Endothelial cell of umbilical vein (primary cell): ENCODE measurements around the gene PFAS. TPM values are rescaled to one million over a fixed set of nuclear protein-coding genes. Genes with fewer than 3 reads are reported as not detected.
A peak's percentile ranks its signal among the peaks of the same experiment; 100 is the strongest.

ENCODE experiments used
- BruUV-seq: library from RNA; stranded (reverse); fragments of 400-500 nt; replicated peaks from 2 replicates; lab custom pipeline; 2021; lab: Mats Ljungman, UMichigan
- CTCF ChIA-PET: fragments of 300-600, 350-600 bp; sonication (Branson Sonifier 250); formaldehyde crosslinking; loops from one replicate; lab custom pipeline; 2021; ENCODE audit warnings: antibody characterized with exemption, inconsistent platforms; lab: Charles Lee
- POLR2A ChIA-PET: fragments of 300-600, 350-600 bp; sonication (Branson Sonifier 250); formaldehyde crosslinking; loops from one replicate; lab custom pipeline; 2021; ENCODE audit warnings: antibody characterized with exemption, inconsistent platforms; lab: Charles Lee
- DNase-seq: peaks from one replicate; pipeline ENCODE4 v3.0.0-alpha.2; 2011; ENCODE audit warnings: low read depth, low spot score
- FAIRE-seq: peaks from 2 replicates; lab custom pipeline; 2011; peaks lifted over from hg19 to GRCh38; lab: Jason Lieb, UNC
- H2AFZ ChIP-seq: 2 replicates; pipeline ENCODE4 v1.6.0; 2012; ENCODE audit warnings: low read depth, low read length, control low read depth, inconsistent platforms
- H3K27ac ChIP-seq: 2 replicates; pipeline ENCODE4 v1.5.1; 2011; ENCODE audit warnings: low read depth, mild to moderate bottlenecking, control low read depth, low read length, moderate library complexity; ENCODE audit not compliant: insufficient read depth
- H3K27me3 ChIP-seq, 2 experiments: 2 replicates each; pipeline versions ENCODE4 v1.6.0 to v1.6.1; 2011; ENCODE audit warnings: low read length in 2 of 2, mixed read lengths in 1 of 2; ENCODE audit not compliant: control insufficient read depth in 2 of 2, insufficient read depth in 2 of 2
- H3K36me3 ChIP-seq, 2 experiments: 2 replicates in 1 of 2; 3 replicates in 1 of 2; pipeline ENCODE4 v1.5.1; 2011; ENCODE audit warnings: low read length in 2 of 2, mild to moderate bottlenecking in 1 of 2, moderate library complexity in 1 of 2; ENCODE audit not compliant: control insufficient read depth in 2 of 2, insufficient read depth in 2 of 2; ENCODE audit errors: extremely low read depth in 1 of 2
- H3K4me1 ChIP-seq: 3 replicates; pipeline ENCODE4 v1.5.1; 2011; ENCODE audit warnings: mild to moderate bottlenecking, low read length; ENCODE audit not compliant: control insufficient read depth, insufficient read depth; ENCODE audit errors: extremely low read depth
- H3K4me2 ChIP-seq: 2 replicates; pipeline ENCODE4 v1.6.1; 2011; ENCODE audit warnings: low read length, control low read depth, mixed read lengths; ENCODE audit not compliant: insufficient read depth
- H3K4me3 ChIP-seq, 3 experiments: fragments of 200-600 bp in 1 of 3; sonication (generic), shearing (Covaris generic) in 1 of 3; replicated peaks in 1 of 3; 2 replicates each; pipeline ENCODE4 v1.5.1; 2011 to 2016; ENCODE audit warnings: control low read depth in 3 of 3, low read length in 3 of 3, mild to moderate bottlenecking in 2 of 3, inconsistent platforms in 1 of 3, low read depth in 1 of 3, moderate library complexity in 1 of 3; ENCODE audit not compliant: insufficient read depth in 1 of 3
- H3K79me2 ChIP-seq: 2 replicates; pipeline ENCODE4 v1.6.0; 2012; ENCODE audit warnings: low read length, inconsistent platforms; ENCODE audit not compliant: control insufficient read depth, insufficient read depth
- H3K9ac ChIP-seq: replicated peaks from 2 replicates; pipeline ENCODE3; 2011; ENCODE audit warnings: low read length, control low read depth; ENCODE audit not compliant: insufficient read depth; ENCODE audit errors: extremely low read depth
- H3K9me1 ChIP-seq: replicated peaks from 3 replicates; pipeline ENCODE4 v1.6.0; 2011; ENCODE audit warnings: mild to moderate bottlenecking, low read length; ENCODE audit not compliant: control insufficient read depth, insufficient read depth; ENCODE audit errors: extremely low read depth
- H3K9me3 ChIP-seq: replicated peaks from 2 replicates; pipeline ENCODE4 v1.5.1; 2012; ENCODE audit warnings: low read length, inconsistent platforms; ENCODE audit not compliant: control insufficient read depth, insufficient read depth
- H4K20me1 ChIP-seq: replicated peaks from 2 replicates; pipeline ENCODE3; 2011; ENCODE audit warnings: mild to moderate bottlenecking, low read length; ENCODE audit not compliant: control insufficient read depth, insufficient read depth; ENCODE audit errors: extremely low read depth
- FOS ChIP-seq: IDR thresholded peaks from 2 replicates; pipeline ENCODE4 v1.6.1; 2011; ENCODE audit warnings: mild to moderate bottlenecking, low read length, moderate library complexity, borderline replicate concordance; ENCODE audit not compliant: insufficient read depth
- GATA2 ChIP-seq: IDR thresholded peaks from 2 replicates; pipeline ENCODE4 v1.7.0; 2011; ENCODE audit warnings: low read depth, mild to moderate bottlenecking, moderate library complexity, mixed read lengths, low read length; ENCODE audit not compliant: insufficient read length, insufficient read depth
- JUN ChIP-seq: IDR thresholded peaks from 2 replicates; pipeline ENCODE4 v1.6.1; 2011; ENCODE audit warnings: borderline replicate concordance, low read depth; ENCODE audit not compliant: insufficient read length, insufficient read depth
- MYC ChIP-seq: IDR thresholded peaks from one replicate; pipeline ENCODE4 v1.6.1; 2011; ENCODE audit warnings: mild to moderate bottlenecking, low read depth, low read length
- POLR2A ChIP-seq: IDR thresholded peaks from 2 replicates; pipeline ENCODE4 v1.6.1; 2012; ENCODE audit warnings: low read depth, mild to moderate bottlenecking, control low read depth, low read length
- POLR2AphosphoS5 ChIP-seq: IDR thresholded peaks from 2 replicates; pipeline ENCODE4 v1.6.1; 2012; ENCODE audit warnings: low read depth, mild to moderate bottlenecking, control low read depth, low read length, moderate library complexity; ENCODE audit not compliant: insufficient read depth
- dilution Hi-C: fragments of 300-500 bp; cut with MboI; formaldehyde crosslinking; loops from one replicate; pipeline ENCODE4 v1.15.0; 2019; ENCODE audit warnings: low sequenced_read_pairs; ENCODE audit not compliant: extremely low pct_ligation_motif_present
- intact Hi-C: fragments of 100-400 bp; cut with micrococcal nuclease; formaldehyde crosslinking; loops from one replicate; pipeline ENCODE4 v1.10.0; 2022
- polyA plus RNA-seq, 4 experiments: library from polyadenylated mRNA; depleted of rRNA in 3 of 4; stranded (reverse) in 3 of 4; unstranded in 1 of 4; fragments of >200 nt; gene quantifications; 2 replicates each; pipeline versions ENCODE4 v1.2.1 to v1.2.3, GENCODE V29; 2011 to 2012; ENCODE audit warnings: missing spikeins in 1 of 4
- total RNA-seq: library from RNA; stranded (reverse); gene quantifications from 2 replicates; pipeline ENCODE4 v1.2.3, GENCODE V29; 2021
- TF ChIP-seq, protein P1 (sequence below): IDR thresholded peaks from 2 replicates; pipeline ENCODE4 v1.6.1; 2011; ENCODE audit not compliant: insufficient read depth, insufficient read length
- TF ChIP-seq, protein P2 (sequence below), 2 donors: IDR thresholded peaks; 1 replicate in 1 of 2; 2 replicates in 1 of 2; pipeline ENCODE4 v1.5.1; 2011; ENCODE audit warnings: low read length in 2 of 2, mild to moderate bottlenecking in 2 of 2, moderate library complexity in 2 of 2, control low read depth in 1 of 2, inconsistent platforms in 1 of 2, low read depth in 1 of 2; ENCODE audit not compliant: insufficient read depth in 1 of 2; ENCODE audit errors: extremely low read depth in 1 of 2

PFAS gene
- total and polyA plus RNA-seq, 2 donors (not counting 3 experiments of a cell fraction or from before 2014, with no cell fraction given), result 34.1 to 108 TPM

DNA sequence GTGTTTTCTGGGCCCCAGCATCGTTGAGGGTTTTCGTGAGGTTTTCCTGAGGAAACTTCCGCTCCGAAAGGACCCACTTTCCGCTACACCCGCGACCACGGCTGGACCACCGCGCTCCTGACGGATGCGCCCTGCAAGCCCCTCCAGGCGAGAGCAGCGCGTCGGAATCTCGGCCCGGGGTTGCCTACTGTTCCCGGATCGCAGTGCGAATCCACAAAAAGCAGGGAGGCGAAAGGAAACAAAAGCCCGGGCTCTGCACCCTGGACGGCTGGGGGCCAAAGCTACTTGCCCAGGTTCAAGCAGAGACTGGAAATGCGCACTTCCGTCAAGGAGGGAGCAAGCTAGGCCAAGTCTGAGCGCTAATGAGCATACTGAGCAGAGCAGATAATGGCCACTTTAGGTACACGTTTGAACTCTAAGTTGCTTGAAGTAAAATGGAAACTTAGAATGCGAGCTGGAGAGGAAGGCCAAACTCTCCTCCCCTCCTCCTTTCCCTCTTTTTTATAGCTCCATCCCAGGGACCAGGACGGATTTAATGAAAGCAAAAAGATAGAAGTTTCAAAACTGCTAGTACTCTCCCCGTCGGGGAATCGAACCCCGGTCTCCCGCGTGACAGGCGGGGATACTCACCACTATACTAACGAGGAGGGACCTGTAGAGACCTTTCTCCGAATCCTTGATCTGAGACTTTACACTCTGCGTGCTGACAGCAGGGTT lies 27.3 kb upstream of the PFAS start:
- no peaks in the 10 kb centered on the region for H3K36me3 ChIP-seq
- H3K4me3 ChIP-seq, result peak overlapping the region; percentile 21 to 66 (median 45)
- peak overlapping the region; percentile 85 for H3K9ac ChIP-seq
- peak overlapping the region; percentile 78 for H2AFZ ChIP-seq
- TSS peak; percentile 65 for BruUV-seq
- dilution Hi-C loops (no loop called here), intact Hi-C loops (loop anchor here (1.0 to 2.0 kb wide), 7 partner anchors 22 to 161 kb away; partner anchors contain the start of gene RPL26)
- POLR2A ChIA-PET, result interaction anchor here (0.5 to 2.7 kb wide), 7 partner anchors 11 to 103 kb away, joined by 3 to 14 read pairs (median 6); partner anchors contain the start of genes AURKB and BORCS6
- no peaks in the 10 kb centered on the region for H3K9me3 ChIP-seq
- CTCF ChIA-PET, result interaction anchor here (0.6 to 3.4 kb wide), 12 partner anchors 11 to 162 kb away, joined by 3 to 34 read pairs (median 6); partner anchors contain the start of genes ALOXE3, AURKB, BORCS6 and CTC1
- H4K20me1 ChIP-seq, result no peaks in the 10 kb centered on the region
- H3K79me2 ChIP-seq, result no peaks in the 10 kb centered on the region
- no peak for FAIRE-seq
- H3K4me1 ChIP-seq, result peaks cover 9% of the 10 kb centered on the region
- TF ChIP-seq POLR2AphosphoS5, result peak; percentile 33
- no peak for TF ChIP-seq JUN
- H3K27ac ChIP-seq, result peak overlapping the region; percentile 90
- H3K9me1 ChIP-seq, result no peaks in the 10 kb centered on the region
- peak; percentile 94 for DNase-seq
- no peaks in the 10 kb centered on the region for H3K27me3 ChIP-seq
- H3K4me2 ChIP-seq, result peak overlapping the region; percentile 88

DNA sequence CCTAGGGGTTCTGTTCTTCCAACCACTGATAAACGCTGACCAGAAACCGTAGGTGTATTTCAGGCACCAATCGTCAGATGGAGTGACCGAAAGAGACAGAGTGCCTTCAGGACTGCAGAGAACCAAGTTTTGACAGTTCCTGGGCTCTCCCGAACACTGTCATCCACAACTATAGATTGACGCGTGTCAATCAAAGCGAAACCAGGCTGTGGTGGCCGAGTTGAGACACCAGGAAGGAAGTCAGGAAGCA lies 26.8 kb upstream of the PFAS start:
- BruUV-seq, result no TSS peak
- H3K9me1 ChIP-seq, result no peaks in the 10 kb centered on the region
- peak overlapping the region; percentile 10 to 66 (median 41) for H3K4me3 ChIP-seq
- CTCF ChIA-PET, result interaction anchor here (1.0 to 3.4 kb wide), 9 partner anchors 11 to 162 kb away, joined by 3 to 34 read pairs (median 7); partner anchors contain the start of genes AURKB, BORCS6 and CTC1
- FAIRE-seq, result no peak
- H3K79me2 ChIP-seq, result no peaks in the 10 kb centered on the region
- H4K20me1 ChIP-seq, result no peaks in the 10 kb centered on the region
- intact Hi-C loops, result loop anchor here (1.0 kb wide), 3 partner anchors 35 to 102 kb away; no protein-coding TSS in a partner anchor
- TF ChIP-seq MYC (no peak), GATA2 (no peak), POLR2AphosphoS5 (no peak), JUN (no peak), FOS (no peak), POLR2A (no peak)
- TF ChIP-seq, protein P1, sequence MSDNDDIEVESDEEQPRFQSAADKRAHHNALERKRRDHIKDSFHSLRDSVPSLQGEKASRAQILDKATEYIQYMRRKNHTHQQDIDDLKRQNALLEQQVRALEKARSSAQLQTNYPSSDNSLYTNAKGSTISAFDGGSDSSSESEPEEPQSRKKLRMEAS, result no peak
- TF ChIP-seq, protein P2, sequence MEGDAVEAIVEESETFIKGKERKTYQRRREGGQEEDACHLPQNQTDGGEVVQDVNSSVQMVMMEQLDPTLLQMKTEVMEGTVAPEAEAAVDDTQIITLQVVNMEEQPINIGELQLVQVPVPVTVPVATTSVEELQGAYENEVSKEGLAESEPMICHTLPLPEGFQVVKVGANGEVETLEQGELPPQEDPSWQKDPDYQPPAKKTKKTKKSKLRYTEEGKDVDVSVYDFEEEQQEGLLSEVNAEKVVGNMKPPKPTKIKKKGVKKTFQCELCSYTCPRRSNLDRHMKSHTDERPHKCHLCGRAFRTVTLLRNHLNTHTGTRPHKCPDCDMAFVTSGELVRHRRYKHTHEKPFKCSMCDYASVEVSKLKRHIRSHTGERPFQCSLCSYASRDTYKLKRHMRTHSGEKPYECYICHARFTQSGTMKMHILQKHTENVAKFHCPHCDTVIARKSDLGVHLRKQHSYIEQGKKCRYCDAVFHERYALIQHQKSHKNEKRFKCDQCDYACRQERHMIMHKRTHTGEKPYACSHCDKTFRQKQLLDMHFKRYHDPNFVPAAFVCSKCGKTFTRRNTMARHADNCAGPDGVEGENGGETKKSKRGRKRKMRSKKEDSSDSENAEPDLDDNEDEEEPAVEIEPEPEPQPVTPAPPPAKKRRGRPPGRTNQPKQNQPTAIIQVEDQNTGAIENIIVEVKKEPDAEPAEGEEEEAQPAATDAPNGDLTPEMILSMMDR (IDR thresholded peaks at IDR 0.05; ENCODE audit: extremely low read depth in 1 of 2, insufficient read depth in 1 of 2, low read depth in 1 of 2, low read length in 2 of 2), result no peak
- DNase-seq, result no peak
- H3K4me1 ChIP-seq, result peaks cover 9% of the 10 kb centered on the region
- peak overlapping the region; percentile 55 for H3K4me2 ChIP-seq
- no peak overlapping the region for H2AFZ ChIP-seq
- dilution Hi-C loops, result no loop called here
- H3K27ac ChIP-seq, result peak overlapping the region; percentile 90
- peak overlapping the region; percentile 85 for H3K9ac ChIP-seq
- POLR2A ChIA-PET, result interaction anchor here (1.5 to 2.7 kb wide), 4 partner anchors 12 to 49 kb away, joined by 3 to 14 read pairs (median 10); partner anchors contain the start of genes AURKB and BORCS6
- H3K9me3 ChIP-seq, result no peaks in the 10 kb centered on the region
- no peaks in the 10 kb centered on the region for H3K36me3 ChIP-seq
- no peaks in the 10 kb centered on the region for H3K27me3 ChIP-seq
